B cell (primary cell): ENCODE measurements around the gene PRPF40A. TPM values are rescaled to one million over a fixed set of nuclear protein-coding genes. Genes with fewer than 3 reads are reported as not detected.

Experiments
- ATAC-seq: fragments of 200-7000 bp; cut with Tn5 transposase; one replicate; pipeline ENCODE4 v1.10.0; 2021; ENCODE audit warnings: low read depth, mild to moderate bottlenecking, moderate number of reproducible peaks, moderate library complexity
- CTCF ChIA-PET: fragments of 350-600 bp; sonication (Branson Sonifier 250); formaldehyde crosslinking; loops from one replicate; lab custom pipeline; 2021; ENCODE audit warnings: antibody characterized with exemption, inconsistent platforms; lab: Charles Lee
- POLR2A ChIA-PET: fragments of 350-600 bp; sonication (Branson Sonifier 250); formaldehyde crosslinking; loops from one replicate; lab custom pipeline; 2021; ENCODE audit warnings: antibody characterized with exemption; lab: Charles Lee
- DNase-seq: peaks from one replicate; pipeline ENCODE4 v3.0.0; 2013
- H2AFZ ChIP-seq: 2 replicates; pipeline ENCODE4 v1.6.1; 2012; ENCODE audit warnings: mild to moderate bottlenecking, low read depth, low read length; ENCODE audit not compliant: insufficient read depth, poor library complexity, severe bottlenecking
- H3K27ac ChIP-seq, 2 donors: 1 replicate in 1 of 2; 2 replicates in 1 of 2; pipeline ENCODE4 v1.5.1; 2012 to 2013; ENCODE audit warnings: low read length in 2 of 2, mild to moderate bottlenecking in 2 of 2, moderate library complexity in 1 of 2
- H3K27me3 ChIP-seq, 4 experiments: fragments of 200-600 bp in 1 of 4; sonication (generic) in 1 of 4; replicated peaks in 1 of 4; 1 replicate in 2 of 4; 2 replicates in 2 of 4; pipeline versions ENCODE4 v1.6.1 to v1.7.0; 2013 to 2016; ENCODE audit warnings: low read length in 3 of 4, mild to moderate bottlenecking in 2 of 4, mixed read lengths in 1 of 4, moderate library complexity in 1 of 4; ENCODE audit not compliant: insufficient read depth in 4 of 4, control insufficient read depth in 3 of 4; ENCODE audit errors: control extremely low read depth in 1 of 4
- H3K36me3 ChIP-seq, 2 experiments: replicated peaks in 1 of 2; 1 replicate in 1 of 2; 2 replicates in 1 of 2; pipeline versions ENCODE4 v1.6.1 to v1.7.1; 2013; ENCODE audit warnings: low read length in 1 of 2; ENCODE audit not compliant: insufficient read depth in 2 of 2, control insufficient read depth in 1 of 2; ENCODE audit errors: control extremely low read depth in 1 of 2, extremely low read depth in 1 of 2
- H3K4me1 ChIP-seq, 2 donors: fragments of 200-600 bp in 1 of 2; sonication (generic) in 1 of 2; 1 replicate in 1 of 2; 2 replicates in 1 of 2; pipeline versions ENCODE4 v1.5.1 to v1.6.1; 2013 to 2017; ENCODE audit warnings: low read length in 2 of 2; ENCODE audit not compliant: control insufficient read depth in 2 of 2, insufficient read depth in 2 of 2
- H3K4me2 ChIP-seq: replicated peaks from 2 replicates; pipeline ENCODE3; 2012; ENCODE audit warnings: mild to moderate bottlenecking, low read depth, low read length; ENCODE audit not compliant: poor library complexity, severe bottlenecking
- H3K4me3 ChIP-seq, 5 experiments: fragments of 200-600 bp in 1 of 5; sonication (generic) in 1 of 5; 1 replicate in 3 of 5; 2 replicates in 2 of 5; pipeline versions ENCODE4 v1.5.1 to v1.7.0; 2011 to 2016; ENCODE audit warnings: low read length in 4 of 5, mild to moderate bottlenecking in 4 of 5, low read depth in 2 of 5, control low read depth in 1 of 5, moderate library complexity in 1 of 5; ENCODE audit not compliant: insufficient read depth in 1 of 5; ENCODE audit errors: control extremely low read depth in 1 of 5, extremely low read depth in 1 of 5
- H3K79me2 ChIP-seq: fragments of 200-600 bp; sonication (generic); one replicate; pipeline ENCODE4 v1.6.0; 2016; ENCODE audit warnings: low read length; ENCODE audit not compliant: control insufficient read depth, insufficient read depth
- H3K9ac ChIP-seq: fragments of 200-600 bp; sonication (generic); 2 replicates; pipeline ENCODE4 v1.6.1; 2017; ENCODE audit warnings: mild to moderate bottlenecking, low read length, moderate library complexity
- H3K9me3 ChIP-seq, 3 donors: one replicate each; pipeline versions ENCODE4 v1.6.1 to v1.7.1; 2013; ENCODE audit warnings: low read length in 2 of 3; ENCODE audit not compliant: control insufficient read depth in 2 of 3, insufficient read depth in 1 of 3; ENCODE audit errors: control extremely low read depth in 1 of 3
- H4K20me1 ChIP-seq: 2 replicates; pipeline ENCODE4 v1.6.0; 2012; ENCODE audit warnings: mild to moderate bottlenecking, low read length; ENCODE audit not compliant: insufficient read depth, control insufficient read depth, poor library complexity, severe bottlenecking
- H3K27ac Mint-ChIP-seq: one replicate; pipeline ENCODE4 v1.8.0; 2021; ENCODE audit warnings: mixed read lengths
- H3K27me3 Mint-ChIP-seq: one replicate; pipeline ENCODE4 v1.8.0; 2021; ENCODE audit warnings: mixed read lengths
- H3K4me1 Mint-ChIP-seq: one replicate; pipeline ENCODE4 v1.8.0; 2021; ENCODE audit warnings: mixed read lengths
- H3K4me3 Mint-ChIP-seq: one replicate; pipeline ENCODE4 v1.8.0; 2021; ENCODE audit warnings: mixed read lengths
- H3K9me3 Mint-ChIP-seq: one replicate; pipeline ENCODE4 v1.8.0; 2022; ENCODE audit warnings: mixed read lengths; ENCODE audit not compliant: insufficient read depth
- CTCF ChIP-seq: fragments of 200-600 bp; IDR thresholded peaks from one replicate; pipeline ENCODE4 v1.8.0; 2022; ENCODE audit warnings: antibody characterized with exemption, mild to moderate bottlenecking
- EZH2 ChIP-seq: IDR thresholded peaks from 2 replicates; pipeline ENCODE4 v1.6.1; 2012; ENCODE audit warnings: borderline replicate concordance, low read depth, mild to moderate bottlenecking, moderate library complexity, low read length; ENCODE audit not compliant: insufficient read depth, poor library complexity, severe bottlenecking
- WGBS: methylation state at CpG from one replicate; pipeline ENCODE4 v1.1.5; 2013; ENCODE audit warnings: missing lambda C conversion rate; ENCODE audit not compliant: insufficient coverage; 5-methylcytosine and 5-hydroxymethylcytosine counted together
- intact Hi-C: fragments of 100-400 bp; cut with micrococcal nuclease; formaldehyde crosslinking; loops from one replicate; pipeline ENCODE4 v1.10.0; 2022
- polyA plus RNA-seq: library from polyadenylated mRNA; depleted of rRNA; stranded (reverse); fragments of >200 nt; gene quantifications from 2 replicates; pipeline ENCODE4 v1.2.3, GENCODE V29; 2012
- total RNA-seq, 2 donors: library from RNA; stranded (reverse); fragments of 120-200 nt in 1 of 2; gene quantifications; 1 replicate in 1 of 2; 2 replicates in 1 of 2; pipeline versions ENCODE4 v1.2.3 to v1.2.4, GENCODE V29; 2013 to 2022

PRPF40A gene
- total and polyA plus RNA-seq, 2 donors (not counting 1 experiment from before 2014, with no cell fraction given): 40.4 to 115 TPM

DNA sequence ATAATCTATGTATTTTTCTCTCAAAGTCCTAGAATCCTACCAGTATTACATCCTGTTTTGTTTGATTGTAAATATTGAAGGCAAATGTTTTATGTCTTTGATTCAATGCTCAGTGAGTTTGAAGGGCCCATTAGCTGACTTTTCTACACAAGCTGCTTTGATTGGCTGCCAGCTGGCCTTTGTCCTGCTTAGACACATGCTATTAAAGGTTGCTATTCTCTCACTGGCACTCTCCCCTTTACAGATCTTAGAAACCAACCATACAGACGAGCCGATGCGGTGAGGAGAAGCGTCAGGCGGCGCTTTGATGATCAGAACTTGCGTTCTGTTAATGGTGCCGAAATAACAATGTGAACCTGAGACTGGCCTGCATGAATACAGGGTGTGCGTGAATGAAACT, 69.7 kb downstream of the PRPF40A start:
- intact Hi-C loops: no loop called here
- ChIA-PET POLR2A (no interaction called here), CTCF (interaction anchor here (0.9 to 3.4 kb wide), 4 partner anchors 10 to 611 kb away, joined by 3 to 19 read pairs (median 4); no protein-coding TSS in a partner anchor)
- TF ChIP-seq CTCF (no peak), EZH2 (no peak)
- Histone ChIP-seq H3K27ac (no peak overlapping the region), H3K4me1 (no peaks in the 10 kb centered on the region), H3K36me3 (peaks cover 2 to 7% of the 10 kb centered on the region in 2 experiments), H4K20me1 (no peaks in the 10 kb centered on the region), H3K9me3 (no peaks in the 10 kb centered on the region), H2AFZ (no peak overlapping the region), H3K4me2 (no peak overlapping the region), H3K9ac (no peak overlapping the region), H3K79me2 (no peaks in the 10 kb centered on the region), H3K4me3 (no peak overlapping the region), H3K27me3 (no peaks in the 10 kb centered on the region)
- H3K9me3 Mint-ChIP-seq: no peaks in the 10 kb centered on the region
- no peak overlapping the region for H3K4me3 Mint-ChIP-seq
- no peaks in the 10 kb centered on the region for H3K4me1 Mint-ChIP-seq
- ATAC-seq: no peak
- H3K27ac Mint-ChIP-seq: no peak overlapping the region
- WGBS: 100% methylated on average over 8 of the region's 9 CpGs
- DNase-seq: no peak
- H3K27me3 Mint-ChIP-seq: no peaks in the 10 kb centered on the region

DNA sequence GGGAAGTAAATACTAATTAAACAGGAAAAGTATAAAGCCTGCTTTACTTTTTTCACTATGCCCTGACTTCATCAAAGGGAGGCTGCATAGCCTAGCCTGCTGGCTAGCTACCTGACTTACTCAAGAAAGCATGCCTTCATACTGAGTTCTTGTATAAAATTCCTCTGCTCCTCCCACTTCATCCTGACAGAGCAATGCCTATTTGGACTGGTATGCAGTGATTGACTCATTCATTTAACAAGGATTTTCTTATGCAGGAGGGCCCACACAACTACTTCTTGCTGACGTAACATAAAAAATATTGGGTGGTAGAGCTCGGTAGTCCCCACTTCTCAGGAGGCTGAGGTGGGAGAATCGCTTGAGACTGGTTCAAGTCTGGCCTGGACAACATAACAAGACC, 70.5 kb downstream of the PRPF40A start:
- no peaks in the 10 kb centered on the region for H3K9me3 Mint-ChIP-seq
- no peak for TF ChIP-seq EZH2
- no peak for TF ChIP-seq CTCF
- Histone ChIP-seq H3K36me3 (no peaks in the 10 kb centered on the region), H2AFZ (no peak overlapping the region), H3K4me3 (no peak overlapping the region), H3K4me2 (no peak overlapping the region), H3K27me3 (no peaks in the 10 kb centered on the region), H3K9ac (no peak overlapping the region), H3K27ac (no peak overlapping the region), H3K79me2 (no peaks in the 10 kb centered on the region), H3K4me1 (no peaks in the 10 kb centered on the region), H3K9me3 (no peaks in the 10 kb centered on the region), H4K20me1 (no peaks in the 10 kb centered on the region)
- no peaks in the 10 kb centered on the region for H3K4me1 Mint-ChIP-seq
- no peak for DNase-seq
- ChIA-PET POLR2A (no interaction called here), CTCF (interaction anchor here (0.9 to 3.4 kb wide), 3 partner anchors 11 to 610 kb away, joined by 3 to 19 read pairs (median 4); no protein-coding TSS in a partner anchor)
- no CpG with 5 or more reads among the region's 3 CpGs for WGBS
- intact Hi-C loops: no loop called here
- H3K27ac Mint-ChIP-seq: no peak overlapping the region
- no peak overlapping the region for H3K4me3 Mint-ChIP-seq
- no peak for ATAC-seq
- H3K27me3 Mint-ChIP-seq: no peaks in the 10 kb centered on the region
